GM19397 (cell line): ENCODE data around the gene KBTBD12.

Source experiments
- ATAC-seq: cut with Tn5 transposase; IDR thresholded peaks from one replicate; pipeline ENCODE4 v1.9.1; 2021; ENCODE audit warnings: mild to moderate bottlenecking, moderate library complexity; ENCODE audit not compliant: unreplicated experiment

Gene KBTBD12

GRCh38 chr3:127984241-127984975 lies 69.4 kb downstream of the KBTBD12 start:
- no peak for ATAC-seq

DNA sequence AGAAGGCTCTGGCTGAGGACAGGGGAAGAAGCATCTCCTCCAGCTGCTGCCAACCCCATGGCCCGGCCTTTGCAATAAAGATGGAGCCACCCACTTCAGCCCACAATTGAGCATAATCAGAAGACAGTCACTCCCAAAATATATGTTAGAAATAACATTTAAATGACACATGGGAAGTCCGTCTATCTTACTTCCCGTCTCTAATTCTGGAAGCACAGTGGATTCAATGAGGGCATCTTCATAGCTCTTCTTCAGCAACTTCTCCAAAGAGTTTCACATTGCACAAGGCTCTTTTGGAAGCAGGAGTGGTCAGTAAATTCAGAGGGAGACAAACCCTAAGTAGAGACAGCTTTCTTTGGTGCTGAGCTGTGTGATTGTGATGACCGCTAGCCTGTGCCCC lies 70.2 kb downstream of the KBTBD12 start:
- ATAC-seq: no peak

- no peak for ATAC-seq
Measured at GRCh38 chr3:127985655-127986225, 70.7 kb downstream of the KBTBD12 start.

DNA sequence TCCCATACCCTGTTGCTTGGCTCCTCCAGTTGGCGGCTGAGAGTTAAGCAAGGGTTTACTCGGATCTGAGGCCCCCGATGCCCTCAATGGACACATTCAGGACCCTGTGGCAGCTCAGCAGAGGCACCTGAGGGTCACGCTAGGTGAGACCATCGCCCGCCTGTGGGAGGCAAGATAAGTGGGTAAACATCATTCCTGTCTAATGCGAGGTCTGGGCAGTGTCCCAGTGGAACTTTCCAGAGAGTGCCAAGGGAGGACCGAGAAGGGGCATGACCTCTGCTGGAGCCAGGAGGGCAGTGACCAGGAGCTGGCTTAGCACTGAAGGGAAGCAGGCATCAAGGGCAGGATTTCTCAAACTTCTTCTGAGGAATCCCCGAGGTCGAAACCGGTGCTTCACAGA lies 71.8 kb downstream of the KBTBD12 start:
- ATAC-seq: no peak

DNA sequence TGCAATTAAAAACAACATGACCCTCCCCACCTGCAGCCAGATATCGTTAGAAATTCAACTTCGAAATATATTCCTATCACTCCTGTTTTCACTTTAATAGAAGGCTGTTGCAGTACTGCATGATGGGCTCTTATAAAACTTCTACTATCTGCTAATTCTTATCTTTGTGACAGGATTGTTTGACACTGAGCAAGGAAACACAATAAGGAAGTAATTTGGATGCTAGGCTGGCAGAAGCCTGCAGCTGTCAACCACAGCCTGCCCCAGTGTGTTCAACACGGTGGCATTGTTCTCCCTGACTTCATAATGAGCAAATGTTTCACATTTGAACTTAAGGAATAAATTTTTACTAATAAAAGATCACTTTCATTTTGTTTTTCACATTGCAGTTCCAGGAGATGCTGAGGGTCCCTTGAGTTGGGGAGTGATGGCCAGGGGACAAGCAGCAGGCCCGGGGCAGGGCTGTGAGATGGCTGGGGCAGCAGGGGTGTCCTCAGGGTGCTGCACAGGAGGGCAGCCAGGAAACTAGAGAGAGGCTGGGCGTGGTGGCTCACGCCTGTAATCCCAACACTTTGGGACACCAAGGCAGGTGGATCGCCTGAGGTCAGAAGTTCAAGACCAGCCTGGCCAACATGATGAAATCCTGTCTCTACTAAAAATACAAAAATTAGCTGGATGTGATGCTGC lies 72.4 kb downstream of the KBTBD12 start:
- no peak for ATAC-seq

- ATAC-seq: no peak
Measured at GRCh38 chr3:127988770-127989557, 73.9 kb downstream of the KBTBD12 start.

DNA sequence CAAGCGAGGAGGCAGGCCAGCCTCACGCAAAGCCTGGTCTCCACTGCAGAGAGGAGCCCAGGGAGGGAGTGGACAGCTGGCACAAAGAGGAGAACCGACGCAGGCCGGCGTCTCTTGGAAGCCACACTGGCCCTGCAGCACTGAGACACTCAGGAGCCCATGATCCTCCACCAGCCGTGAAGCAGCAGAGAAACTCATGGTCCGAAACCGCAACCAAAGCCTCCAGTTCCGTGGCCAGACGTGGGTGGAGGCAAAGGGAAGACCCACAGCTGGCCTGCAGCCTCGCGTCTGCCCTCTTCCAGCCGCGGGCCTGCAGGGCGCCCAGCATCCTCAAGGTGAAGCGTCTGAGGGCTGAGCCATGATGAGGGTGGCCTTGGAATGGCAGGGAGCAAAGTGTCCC lies 75.0 kb downstream of the KBTBD12 start:
- ATAC-seq: no peak

DNA sequence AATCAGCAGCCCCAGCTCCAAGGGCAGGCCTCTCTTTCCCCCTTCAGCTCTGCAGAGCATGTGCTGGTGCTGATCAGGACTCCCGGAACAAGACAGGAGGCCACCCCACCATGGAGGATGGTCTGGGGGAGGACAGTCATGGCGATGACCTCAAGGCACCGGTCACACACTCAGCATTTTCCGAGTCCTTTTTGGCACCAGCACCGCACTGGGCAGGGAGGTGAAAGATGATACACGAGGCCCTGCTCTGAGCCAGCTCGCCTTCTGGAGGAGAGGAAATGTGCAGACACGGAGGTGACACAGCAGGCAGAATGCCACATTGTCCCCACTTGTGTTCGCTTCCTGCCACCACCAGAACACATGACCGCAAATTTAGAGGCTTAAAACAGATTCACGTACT lies 75.4 kb downstream of the KBTBD12 start:
- no peak for ATAC-seq

DNA sequence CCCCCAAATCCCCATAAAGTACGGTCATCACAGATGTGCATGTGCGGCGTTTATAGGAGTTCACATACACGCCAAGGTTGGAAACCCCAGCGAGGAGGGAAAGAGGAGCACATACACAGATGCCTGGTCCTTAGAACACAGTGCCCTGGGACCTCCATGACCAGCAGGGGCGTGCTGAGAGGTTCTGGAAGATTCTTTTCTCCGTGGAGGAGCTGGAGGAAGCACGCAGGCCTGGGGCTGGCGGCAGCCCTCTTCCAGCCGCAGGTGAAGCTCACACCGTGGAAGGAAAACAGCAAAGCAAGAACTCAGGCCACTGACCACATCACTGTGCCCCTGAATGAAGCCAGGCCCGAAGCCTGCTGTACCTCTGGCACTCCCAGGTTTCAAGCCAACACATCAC lies 76.2 kb downstream of the KBTBD12 start:
- ATAC-seq: no peak

- ATAC-seq: no peak
Measured at GRCh38 chr3:127991681-127992080, 76.6 kb downstream of the KBTBD12 start.

DNA sequence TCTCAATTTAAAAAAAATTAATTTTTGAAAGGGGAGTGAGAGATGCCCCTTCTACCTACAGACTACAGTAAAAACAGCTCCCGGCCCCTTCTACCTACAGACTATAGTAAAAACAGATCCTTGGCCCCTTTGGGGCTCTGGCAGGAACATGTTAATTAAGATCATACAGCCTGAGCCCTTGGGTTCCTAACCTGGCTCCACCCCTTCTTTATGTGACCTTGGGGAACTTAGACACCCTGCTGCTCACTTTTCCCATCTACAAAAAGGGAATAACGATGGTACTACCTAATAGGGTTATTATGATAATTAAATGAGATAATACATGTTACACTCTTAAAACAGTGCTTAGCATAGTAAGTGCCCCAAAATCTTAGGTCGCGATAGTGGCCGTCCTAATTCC lies 77.1 kb downstream of the KBTBD12 start:
- ATAC-seq: no peak

GRCh38 chr3:127994011-127994410 lies 79.0 kb downstream of the KBTBD12 start:
- no peak for ATAC-seq

DNA sequence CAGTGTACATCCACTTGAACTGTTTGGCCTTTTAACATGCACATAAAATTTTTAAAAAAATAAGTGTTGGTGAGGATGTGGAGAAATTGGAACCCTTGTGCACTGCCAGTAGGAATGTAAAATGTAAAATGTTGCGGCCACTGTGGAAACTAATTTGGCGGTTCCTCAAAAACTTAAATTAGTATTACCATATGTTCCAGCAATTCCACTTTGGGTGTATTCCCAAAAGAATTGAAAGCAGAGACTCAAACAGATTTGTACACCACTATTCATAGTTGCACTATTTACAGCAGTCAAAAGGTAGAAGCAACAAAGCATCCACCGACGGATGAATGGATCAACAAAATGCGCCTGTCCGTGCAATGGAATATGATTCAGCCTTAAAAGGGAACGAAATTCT lies 82.0 kb downstream of the KBTBD12 start:
- no peak for ATAC-seq

- ATAC-seq: no peak
Measured at GRCh38 chr3:127997961-127998360, 82.9 kb downstream of the KBTBD12 start.

GRCh38 chr3:127998596-127998995 lies 83.6 kb downstream of the KBTBD12 start:
- ATAC-seq: no peak

- no peak for ATAC-seq
Measured at GRCh38 chr3:127999509-128000106, 84.6 kb downstream of the KBTBD12 start.

DNA sequence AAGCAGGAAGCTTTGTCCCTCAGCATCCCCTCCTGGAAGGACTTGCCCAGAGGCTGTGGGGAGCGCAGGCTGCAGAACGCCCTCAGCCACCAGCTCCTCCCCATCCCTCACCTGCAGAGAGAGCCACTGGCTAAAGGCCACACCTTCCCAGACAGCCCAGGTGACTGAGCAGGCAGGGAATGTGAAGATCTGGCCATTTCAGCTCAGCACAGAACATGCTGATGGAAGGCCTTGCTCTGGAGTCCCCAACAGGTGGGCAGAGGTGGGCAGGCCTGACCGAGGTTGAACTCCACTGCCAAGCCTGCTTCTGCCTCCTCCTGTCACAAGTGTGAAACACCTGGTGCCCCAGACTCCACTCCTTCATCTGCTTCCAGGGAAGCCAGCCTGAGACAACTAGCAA lies 86.5 kb downstream of the KBTBD12 start:
- no peak for ATAC-seq

GRCh38 chr3:128004661-128005060 lies 89.6 kb downstream of the KBTBD12 start:
- no peak for ATAC-seq

- no peak for ATAC-seq
Measured at GRCh38 chr3:128006061-128007032, 91.3 kb downstream of the KBTBD12 start.

- no peak for ATAC-seq
Measured at GRCh38 chr3:128007033-128007424, 92.0 kb downstream of the KBTBD12 start.
